CD1c-positive myeloid dendritic cell (primary cell): ENCODE measurements around the gene GRK5.

Experiments
- DNase-seq: peaks from one replicate; pipeline ENCODE4 v3.0.0-alpha.2; 2016; ENCODE audit errors: extremely low spot score

Gene GRK5

DNA sequence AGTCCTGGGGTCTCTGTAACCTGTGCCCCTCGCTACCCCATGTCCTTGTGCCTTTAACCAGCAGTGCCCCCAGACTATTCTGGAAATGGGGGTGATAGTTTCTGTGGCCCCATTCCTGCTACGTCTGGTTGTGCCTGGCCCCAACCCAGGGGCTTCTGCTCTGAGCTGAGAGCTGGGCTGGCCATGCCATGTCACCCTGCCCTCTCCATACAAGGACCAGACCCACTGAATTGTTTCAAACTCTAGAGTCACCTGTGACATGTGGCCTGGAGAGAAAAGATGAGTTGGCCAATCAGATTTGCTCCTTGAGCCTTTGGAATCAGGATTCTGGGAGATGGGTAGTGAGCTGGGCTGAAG is 108.6 kb downstream of the GRK5 start:
- DNase-seq, result no peak

DNA sequence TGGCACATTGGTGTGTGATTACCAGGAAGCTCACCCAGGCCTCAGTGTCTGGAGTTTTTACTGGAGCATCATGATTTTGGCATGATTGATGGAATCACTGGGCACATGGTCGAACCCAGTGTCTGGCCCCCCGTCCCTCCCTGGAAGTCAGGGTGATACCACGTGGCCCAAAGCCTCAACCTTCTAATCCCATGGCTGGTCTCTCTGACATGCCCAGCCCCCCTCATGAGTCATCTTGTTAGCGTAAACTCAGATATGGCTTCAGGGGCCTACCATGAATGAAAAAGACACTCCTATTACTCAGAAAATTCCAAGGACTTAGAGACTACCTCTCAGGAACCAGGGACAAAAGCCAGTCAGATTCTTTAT is 109.3 kb downstream of the GRK5 start:
- DNase-seq, result no peak

DNA sequence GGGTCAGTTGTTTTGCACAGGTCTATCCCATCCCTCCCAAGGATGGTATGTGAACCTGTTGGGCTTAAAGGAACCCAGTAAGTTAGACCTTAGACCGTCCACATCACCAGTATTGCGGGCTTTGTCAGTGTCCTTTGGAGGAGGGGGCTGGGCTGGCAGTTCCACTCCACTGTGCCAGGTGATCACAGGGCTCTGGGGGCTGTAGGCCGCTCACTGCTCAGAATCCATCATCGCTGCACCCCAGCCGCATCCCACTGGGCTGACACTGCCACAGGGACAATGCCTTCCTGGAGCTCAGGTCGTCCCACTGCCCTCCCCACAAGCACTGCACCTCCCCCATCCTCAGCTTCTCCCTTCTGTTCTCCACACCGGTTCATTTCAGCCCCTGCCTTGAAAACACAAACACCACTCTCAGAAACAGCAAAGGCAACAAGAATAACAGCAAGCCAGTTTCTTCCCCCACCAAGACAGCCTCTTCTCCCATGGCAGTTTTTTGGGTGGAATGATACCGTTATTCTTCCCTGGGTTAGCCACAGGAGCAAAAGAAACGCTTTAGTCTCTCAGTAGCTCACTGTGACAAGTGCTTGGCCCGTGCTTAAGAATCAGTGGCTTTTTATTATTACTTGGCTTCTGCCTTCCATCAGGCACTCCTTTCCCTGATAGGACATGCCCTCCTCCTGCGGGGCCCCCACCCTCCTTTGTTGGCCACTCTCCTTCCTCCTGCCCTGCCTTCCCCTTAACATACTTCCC is 111.2 kb downstream of the GRK5 start:
- DNase-seq, result no peak

DNA sequence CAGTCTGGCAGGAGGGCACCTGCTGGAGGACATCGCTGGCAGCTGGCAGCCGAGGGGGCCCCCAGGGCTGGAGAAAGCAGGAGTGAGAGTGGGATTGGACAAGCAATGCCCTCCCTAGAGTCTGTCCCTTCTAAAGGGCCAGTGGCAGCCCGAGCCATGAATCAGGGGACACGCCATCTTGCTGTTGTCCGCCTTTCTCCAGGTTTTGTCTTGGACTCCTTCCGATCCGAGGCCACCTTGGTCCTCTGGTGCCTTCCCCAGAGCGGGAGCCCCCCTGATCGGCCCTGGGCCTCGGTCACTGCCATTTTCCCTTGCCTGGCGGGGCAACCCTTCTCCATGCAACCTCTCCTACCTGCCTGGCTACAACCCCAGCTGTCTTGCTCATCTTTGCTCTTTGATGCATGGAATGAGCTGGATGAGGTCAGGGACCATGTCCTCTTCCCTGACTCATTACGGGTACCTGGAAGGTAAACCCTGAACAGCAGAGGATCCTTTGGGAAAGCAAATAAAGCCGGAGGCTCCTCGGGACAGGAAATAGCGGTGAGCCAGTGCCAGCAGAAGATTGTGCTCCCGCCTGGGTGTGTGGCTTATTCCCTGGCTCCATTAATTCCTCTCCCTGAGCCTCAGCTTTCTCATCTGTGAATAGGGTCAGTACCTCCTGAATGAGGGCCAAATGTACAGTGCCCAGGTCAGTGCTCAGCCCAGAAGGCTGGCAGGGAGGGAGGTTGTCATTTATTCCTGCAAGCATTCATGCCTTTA is 112.0 kb downstream of the GRK5 start:
- DNase-seq, result no peak

DNA sequence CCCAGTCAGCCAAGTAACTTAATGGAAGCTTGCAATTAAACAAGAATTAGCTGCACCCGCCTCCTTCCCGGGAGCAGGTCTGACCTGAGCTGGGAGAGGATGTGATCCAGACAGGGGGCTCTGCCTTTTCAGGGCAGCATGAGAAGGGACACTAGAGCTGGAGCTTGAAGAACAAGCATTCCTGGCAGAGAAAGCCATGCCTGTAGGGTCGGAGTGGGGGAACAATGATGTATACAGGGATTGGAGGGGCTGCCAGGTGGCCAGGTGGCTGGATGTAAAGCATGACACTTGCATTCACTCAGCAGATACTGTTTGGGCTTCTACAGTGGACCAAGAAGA is 112.5 kb downstream of the GRK5 start:
- DNase-seq, result no peak

- DNase-seq, result peak; percentile 66
Measured at GRCh38 chr10:119320981-119321380, 113.6 kb downstream of the GRK5 start.

- no peak for DNase-seq
Measured at GRCh38 chr10:119323085-119324016, 116.0 kb downstream of the GRK5 start.

GRCh38 chr10:119325131-119325530 is 117.8 kb downstream of the GRK5 start:
- no peak for DNase-seq

GRCh38 chr10:119326167-119326566 is 118.8 kb downstream of the GRK5 start:
- no peak for DNase-seq

- DNase-seq, result no peak
Measured at GRCh38 chr10:119327096-119327745, 119.8 kb downstream of the GRK5 start.

- DNase-seq, result no peak
Measured at GRCh38 chr10:119328223-119328622, 120.9 kb downstream of the GRK5 start.

DNA sequence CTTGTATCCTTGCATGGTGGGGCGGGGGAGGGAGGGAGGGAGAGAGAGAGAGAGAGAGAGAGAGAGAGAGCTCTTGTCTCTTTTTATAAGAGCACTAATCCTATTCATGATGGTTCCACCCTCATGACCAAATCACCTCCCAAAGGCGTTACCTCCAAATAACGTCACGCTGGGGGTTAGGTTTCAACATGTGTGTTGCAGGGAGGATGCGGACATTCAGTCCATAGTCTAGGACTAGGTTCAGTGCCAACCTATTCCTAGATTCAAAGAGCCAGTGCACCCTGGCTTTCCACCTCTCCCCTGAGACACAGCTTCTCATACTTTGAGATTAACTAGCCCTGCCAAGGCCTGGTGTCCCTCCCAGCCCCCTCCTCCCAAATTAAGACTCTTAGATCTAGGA is 123.0 kb downstream of the GRK5 start:
- no peak for DNase-seq

DNA sequence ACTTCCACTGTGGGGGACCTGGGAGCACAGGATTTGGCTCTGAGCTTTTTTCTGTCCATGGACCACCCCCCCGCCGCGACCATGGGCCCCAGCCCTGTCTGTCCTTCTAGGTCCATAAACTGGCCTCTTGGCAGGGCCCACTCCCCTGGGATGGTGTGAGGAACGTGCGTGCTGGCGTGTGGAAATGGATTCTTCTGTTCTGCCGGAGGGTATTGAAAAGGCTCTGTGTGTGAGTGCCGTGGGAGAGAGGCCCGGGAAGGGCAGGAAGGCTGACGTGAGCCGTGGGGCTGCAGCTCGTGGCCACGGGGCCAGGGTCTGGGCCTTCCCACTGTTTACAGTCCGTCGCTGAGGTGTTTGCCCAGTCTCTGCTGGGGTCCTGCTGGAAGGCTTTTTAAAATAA is 123.7 kb downstream of the GRK5 start:
- no peak for DNase-seq

DNA sequence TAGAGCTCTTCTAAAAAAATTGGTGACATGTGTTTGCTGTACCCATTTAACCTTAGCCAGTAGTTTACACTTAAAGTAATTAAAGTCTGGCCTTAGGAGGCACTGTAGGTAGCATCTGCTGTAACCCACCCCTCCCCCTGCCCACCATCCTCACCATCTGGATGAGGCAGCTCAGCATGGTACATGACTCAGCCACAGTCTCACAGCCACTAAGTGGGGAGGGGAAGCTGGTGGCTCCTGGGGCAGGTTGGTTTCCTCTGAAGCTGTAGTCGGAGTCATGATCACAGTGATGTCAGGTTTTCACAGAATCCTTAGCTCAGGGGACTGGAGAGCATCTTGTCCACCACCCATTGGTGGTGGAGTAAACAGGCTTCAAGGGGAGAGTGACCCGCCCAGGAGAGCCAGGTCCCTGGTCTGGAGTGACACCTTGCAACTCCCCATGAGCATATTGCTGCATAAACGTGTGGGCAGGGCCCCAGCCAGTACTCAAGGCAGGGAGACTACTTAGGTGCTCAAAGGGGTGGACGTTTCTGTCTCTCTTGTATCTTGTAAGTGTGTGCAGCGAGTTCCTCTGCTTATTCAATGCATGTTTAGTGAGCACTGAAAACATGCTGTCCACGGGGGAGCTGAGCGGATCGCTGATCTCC is 125.9 kb downstream of the GRK5 start:
- no peak for DNase-seq

DNA sequence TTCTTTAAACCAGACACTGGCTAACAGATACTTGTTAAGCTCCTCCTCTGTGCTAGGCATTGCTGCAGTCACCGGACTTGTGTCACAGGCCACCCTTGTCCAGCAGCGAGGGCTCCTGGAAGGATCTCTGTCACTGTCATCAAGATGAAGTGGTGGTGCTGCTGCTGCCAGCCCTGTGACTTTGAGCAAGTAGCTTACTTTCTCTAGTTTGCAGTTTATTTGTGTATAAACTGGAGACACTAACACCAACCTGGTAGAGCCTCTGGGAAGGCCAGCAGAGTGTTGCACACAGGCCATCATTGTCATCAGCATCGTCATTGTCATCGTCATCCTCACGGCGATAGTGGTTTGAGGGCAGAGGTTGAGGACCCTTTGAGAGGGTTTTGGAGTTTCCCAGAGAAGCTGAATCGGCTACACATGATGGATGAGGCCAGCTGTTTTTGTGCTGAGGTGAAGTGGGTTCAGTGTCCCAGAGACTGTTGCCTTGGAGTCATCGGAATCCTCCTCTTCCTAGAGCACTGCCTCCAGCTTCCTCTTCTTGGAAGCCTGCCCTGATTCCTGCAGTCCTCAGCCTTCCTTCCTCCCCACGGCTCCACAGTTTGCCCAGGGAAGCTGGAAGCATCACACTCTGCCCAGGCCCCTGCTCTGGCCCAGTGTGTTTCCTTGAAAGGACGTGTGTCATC is 128.4 kb downstream of the GRK5 start:
- no peak for DNase-seq

- DNase-seq, result no peak
Measured at GRCh38 chr10:119336599-119336998, 129.2 kb downstream of the GRK5 start.

DNA sequence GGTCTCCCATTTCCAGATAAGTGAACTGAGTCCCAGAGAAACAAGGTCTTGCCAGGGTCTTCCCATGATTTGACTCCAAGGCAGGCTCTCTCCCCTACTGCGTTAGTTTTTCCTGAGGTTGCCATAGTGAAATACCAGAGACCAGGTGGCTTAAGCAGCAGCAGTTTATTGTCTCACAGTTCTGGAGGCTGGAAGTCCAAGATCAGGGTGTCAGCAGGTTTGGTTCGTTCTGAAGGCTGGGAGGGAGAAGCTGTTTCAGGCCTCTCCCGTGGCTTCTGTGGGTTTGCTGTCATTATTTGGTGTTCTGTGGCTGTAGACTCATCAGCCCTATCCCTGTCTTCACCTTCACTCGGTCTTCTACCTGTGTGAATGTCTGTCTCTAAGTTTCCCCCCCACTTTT is 129.9 kb downstream of the GRK5 start:
- no peak for DNase-seq

DNA sequence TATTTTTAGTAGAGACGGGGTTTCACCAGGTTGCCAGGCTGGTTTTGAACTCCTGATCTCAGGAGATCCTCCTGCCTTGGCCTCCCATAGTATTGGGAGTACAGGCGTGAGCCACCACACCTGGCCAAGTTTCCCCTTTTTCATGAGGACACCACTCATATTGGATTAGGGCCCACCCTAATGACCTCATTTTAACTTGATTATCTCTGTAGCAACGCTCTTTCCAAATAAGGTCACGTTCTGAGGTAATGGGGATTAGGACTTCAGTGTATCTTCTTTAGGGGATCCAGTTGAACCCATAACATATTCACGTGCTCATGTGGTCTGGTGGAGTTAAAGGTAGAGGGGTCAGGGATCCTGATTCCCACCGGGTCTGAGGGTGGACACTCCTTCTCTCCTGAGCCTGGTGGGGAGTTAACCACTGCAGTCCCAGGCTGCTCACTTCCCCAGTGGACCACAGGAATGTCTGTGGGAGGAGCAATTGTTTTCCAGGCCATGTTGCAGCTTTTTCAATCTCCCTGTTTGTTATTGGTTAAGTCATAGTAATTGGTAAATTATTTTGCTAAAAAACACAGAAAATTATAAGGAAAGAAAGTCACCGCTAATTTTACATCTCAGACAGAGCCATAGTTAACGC is 130.5 kb downstream of the GRK5 start:
- DNase-seq, result no peak

- DNase-seq, result no peak
Measured at GRCh38 chr10:119339109-119339508, 131.7 kb downstream of the GRK5 start.

GRCh38 chr10:119340893-119341458 is 133.6 kb downstream of the GRK5 start:
- no peak for DNase-seq
